ENCODE results near the gene CSF1. TPM values are rescaled to one million over a fixed set of nuclear protein-coding genes. Genes with fewer than 3 reads are reported as not detected.
"Not testable (repeated sequence)": the region's sequence is repeated elsewhere in the genome, so short reads cannot be mapped to it uniquely, and the experiment has no call there.

CSF1 gene
- total RNA-seq (6.3 TPM), polyA plus RNA-seq (ENCODE audit: insufficient read depth in 1 of 8, insufficient read length in 8 of 8, low replicate concordance in 1 of 8) (10 to 100 TPM in 4 of 8 donors, 1 to 10 TPM in 4; 8.6 to 14.1 (median 9.8) TPM)
- long read RNA-seq, donor 1: 0 reads
- long read RNA-seq, donor 2: 0 reads
- long read RNA-seq, donor 3, full-length matches to known transcripts: 4 of 10 reads
- long read RNA-seq, donor 3, partial matches to known transcripts: 6 of 10 reads
- long read RNA-seq, donor 3, other reads (novel, unspliced or antisense): 0 of 10 reads
- long read RNA-seq, donor 4, full-length matches to known transcripts: 3 of 14 reads
- long read RNA-seq, donor 4, partial matches to known transcripts: 11 of 14 reads
- long read RNA-seq, donor 4, other reads (novel, unspliced or antisense): 0 of 14 reads
- long read RNA-seq, donor 5, full-length matches to known transcripts: 4 of 9 reads
- long read RNA-seq, donor 5, partial matches to known transcripts: 5 of 9 reads
- long read RNA-seq, donor 5, other reads (novel, unspliced or antisense): 0 of 9 reads
- long read RNA-seq, donor 6, full-length matches to known transcripts: 1 of 6 reads
- long read RNA-seq, donor 6, partial matches to known transcripts: 5 of 6 reads
- long read RNA-seq, donor 6, other reads (novel, unspliced or antisense): 0 of 6 reads
- long read RNA-seq, donor 7, full-length matches to known transcripts: 1 of 1 reads
- long read RNA-seq, donor 7, partial matches to known transcripts: 0 of 1 reads
- long read RNA-seq, donor 7, other reads (novel, unspliced or antisense): 0 of 1 reads
- long read RNA-seq, donor 8, partial matches to known transcripts: 0 of 1 reads
- long read RNA-seq, donor 8, other reads (novel, unspliced or antisense): 0 of 1 reads
- long read RNA-seq, donor 9, full-length matches to known transcripts: 1 of 1 reads
- long read RNA-seq, donor 9, partial matches to known transcripts: 0 of 1 reads
- long read RNA-seq, donor 9, other reads (novel, unspliced or antisense): 0 of 1 reads
- long read RNA-seq, donor 10: 0 reads
- long read RNA-seq, donor 11, partial matches to known transcripts: 5 of 5 reads
- long read RNA-seq, donor 11, other reads (novel, unspliced or antisense): 0 of 5 reads

GRCh38 chr1:109910123-109910962 lies at the start of gene CSF1:
TSS of gene CSF1 (plus strand) at chr1:109910849. CDS start at chr1:109911024, 175 bp downstream.
- H3K27me3 ChIP-seq (ENCODE audit: control insufficient read depth, insufficient read depth, low read length): peaks cover 41% of the 10 kb centered on the region
- no peaks in the 10 kb centered on the region for H3K9me3 ChIP-seq (replicated peaks; ENCODE audit: control insufficient read depth, low read depth, low read length)
- DNase-seq: peak; percentile 90
- peak within 1 kb of the TSS; percentile 84 for H3K4me3 ChIP-seq (ENCODE audit: low read length)
- peaks cover 13% of the 10 kb centered on the region for H3K36me3 ChIP-seq (ENCODE audit: control insufficient read depth, insufficient read depth, low read length)
- H3K27ac ChIP-seq (ENCODE audit: low read length): peak within 1 kb of the TSS; percentile 69
- WGBS (ENCODE audit: insufficient coverage): 1% methylated on average over 41 of the region's 45 CpGs
- peaks cover 47% of the 10 kb centered on the region for H3K4me1 ChIP-seq (ENCODE audit: control insufficient read depth, insufficient read depth, low read length)

DNA sequence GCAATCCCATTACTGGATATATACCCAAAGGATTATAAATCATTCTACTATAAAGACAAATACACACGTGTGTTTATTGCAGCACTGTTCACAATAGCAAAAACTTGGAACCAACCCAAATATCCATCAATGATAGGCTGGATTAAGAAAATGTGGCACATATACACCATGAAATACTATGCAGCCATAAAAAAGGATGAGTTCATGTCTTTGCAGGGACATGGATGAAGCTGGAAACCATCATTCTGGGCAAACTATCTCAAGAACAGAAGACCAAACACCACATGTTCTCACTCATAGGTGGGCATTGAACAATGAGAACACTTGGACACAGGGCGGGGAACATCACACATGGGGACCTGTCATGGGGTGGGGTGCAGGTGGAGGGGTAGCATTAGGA lies 49.0 kb upstream of the CSF1 start:
- not testable (repeated sequence) for H3K27ac ChIP-seq (ENCODE audit: low read length); H3K4me1 ChIP-seq (ENCODE audit: control insufficient read depth, insufficient read depth, low read length); DNase-seq; H3K9me3 ChIP-seq (replicated peaks; ENCODE audit: control insufficient read depth, low read depth, low read length); H3K4me3 ChIP-seq (ENCODE audit: low read length); H3K36me3 ChIP-seq (ENCODE audit: control insufficient read depth, insufficient read depth, low read length); H3K27me3 ChIP-seq (ENCODE audit: control insufficient read depth, insufficient read depth, low read length)
- no CpG with 5 or more reads among the region's 2 CpGs for WGBS (ENCODE audit: insufficient coverage)

DNA sequence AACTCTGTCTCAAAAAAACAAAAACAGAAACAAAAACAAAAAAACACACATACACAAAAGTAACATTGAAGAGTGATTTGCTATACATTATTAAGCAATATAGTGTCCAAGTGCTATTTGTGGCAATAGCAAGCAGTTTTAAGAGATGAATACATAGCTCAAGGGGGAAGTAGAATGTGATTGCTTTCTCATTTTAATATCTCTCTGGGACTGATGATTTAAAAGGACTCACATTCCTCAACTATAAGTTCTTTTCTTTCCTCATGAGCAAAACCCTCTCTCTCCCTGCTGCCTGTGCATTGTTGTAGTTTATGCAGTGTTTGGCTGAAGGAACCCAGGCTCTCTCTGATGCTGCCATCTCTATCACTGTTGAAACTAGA lies 47.0 kb upstream of the CSF1 start:
- H3K27ac ChIP-seq (ENCODE audit: low read length): peak overlapping the region; percentile 92
- DNase-seq: peak; percentile 69
- H3K9me3 ChIP-seq (replicated peaks; ENCODE audit: control insufficient read depth, low read depth, low read length): peaks cover 2% of the 10 kb centered on the region

GRCh38 chr1:109864047-109864822 lies 46.4 kb upstream of the CSF1 start:
- peaks cover 8% of the 10 kb centered on the region for H3K4me1 ChIP-seq (ENCODE audit: control insufficient read depth, insufficient read depth, low read length)
- H3K27me3 ChIP-seq (ENCODE audit: control insufficient read depth, insufficient read depth, low read length): no peaks in the 10 kb centered on the region
- H3K36me3 ChIP-seq (ENCODE audit: control insufficient read depth, insufficient read depth, low read length): no peaks in the 10 kb centered on the region
- DNase-seq: peak; percentile 93
- WGBS (ENCODE audit: insufficient coverage): no CpG with 5 or more reads among the region's 5 CpGs
- no peak overlapping the region for H3K4me3 ChIP-seq (ENCODE audit: low read length)
- H3K9me3 ChIP-seq (replicated peaks; ENCODE audit: control insufficient read depth, low read depth, low read length): peaks cover 2% of the 10 kb centered on the region
- peak overlapping the region; percentile 92 for H3K27ac ChIP-seq (ENCODE audit: low read length)

More for the DNA sequence above, 47.0 kb upstream of the CSF1 start:
- Histone ChIP-seq H3K4me3 (ENCODE audit: low read length) (no peak overlapping the region), H3K27me3 (ENCODE audit: control insufficient read depth, insufficient read depth, low read length) (no peaks in the 10 kb centered on the region), H3K36me3 (ENCODE audit: control insufficient read depth, insufficient read depth, low read length) (no peaks in the 10 kb centered on the region), H3K4me1 (ENCODE audit: control insufficient read depth, insufficient read depth, low read length) (peaks cover 8% of the 10 kb centered on the region)

DNA sequence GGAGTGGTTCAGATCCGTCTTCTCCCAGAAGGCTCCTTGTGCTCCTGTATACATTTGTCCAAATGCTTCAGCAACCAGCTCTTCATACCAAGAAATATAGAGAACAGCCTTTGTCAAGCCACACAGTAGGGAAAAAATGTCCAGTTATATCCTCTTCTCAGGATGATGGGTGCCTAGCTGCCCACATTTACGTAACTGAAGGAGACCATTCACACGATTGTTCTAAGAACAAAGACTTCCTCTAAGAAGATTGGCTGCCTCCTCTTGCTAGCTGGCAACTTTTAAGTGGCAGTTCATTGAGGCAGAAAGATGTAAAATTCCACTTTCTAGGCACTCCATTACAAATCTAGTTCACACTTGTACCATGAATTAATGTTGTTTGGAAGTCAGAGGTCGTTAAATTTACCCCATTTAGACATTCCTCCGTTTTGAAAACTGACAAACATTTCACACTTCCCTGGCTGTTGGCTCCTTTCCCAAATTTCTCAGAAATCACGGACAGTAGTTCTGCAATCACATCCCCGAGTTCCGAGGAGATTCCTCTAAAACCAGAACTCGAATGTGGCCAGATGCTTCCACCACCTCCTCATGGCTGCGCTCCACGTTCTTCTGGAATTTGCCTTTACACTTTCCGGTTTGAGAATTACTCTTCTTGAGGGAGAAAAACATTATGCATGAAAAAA lies 45.6 kb upstream of the CSF1 start:
- WGBS (ENCODE audit: insufficient coverage): 32% methylated on average over 6 of the region's 12 CpGs
- H3K27ac ChIP-seq (ENCODE audit: low read length): peak overlapping the region; percentile 92
- peak; percentile 67 for DNase-seq

GRCh38 chr1:109866071-109866470 lies 44.6 kb upstream of the CSF1 start:
- Histone ChIP-seq H3K4me3 (ENCODE audit: low read length) (no peak overlapping the region), H3K27me3 (ENCODE audit: control insufficient read depth, insufficient read depth, low read length) (no peaks in the 10 kb centered on the region), H3K36me3 (ENCODE audit: control insufficient read depth, insufficient read depth, low read length) (no peaks in the 10 kb centered on the region), H3K9me3 (replicated peaks; ENCODE audit: control insufficient read depth, low read depth, low read length) (no peaks in the 10 kb centered on the region), H3K27ac (ENCODE audit: low read length) (peak overlapping the region; percentile 92), H3K4me1 (ENCODE audit: control insufficient read depth, insufficient read depth, low read length) (peaks cover 8% of the 10 kb centered on the region)
- WGBS (ENCODE audit: insufficient coverage): no CpG with 5 or more reads among the region's 2 CpGs
- DNase-seq: no peak

More for the DNA sequence above, 45.6 kb upstream of the CSF1 start:
- Histone ChIP-seq H3K9me3 (replicated peaks; ENCODE audit: control insufficient read depth, low read depth, low read length) (peaks cover 2% of the 10 kb centered on the region), H3K4me1 (ENCODE audit: control insufficient read depth, insufficient read depth, low read length) (peaks cover 8% of the 10 kb centered on the region), H3K27me3 (ENCODE audit: control insufficient read depth, insufficient read depth, low read length) (no peaks in the 10 kb centered on the region), H3K4me3 (ENCODE audit: low read length) (no peak overlapping the region), H3K36me3 (ENCODE audit: control insufficient read depth, insufficient read depth, low read length) (no peaks in the 10 kb centered on the region)

GRCh38 chr1:109873278-109874175 lies 37.1 kb upstream of the CSF1 start:
- no peaks in the 10 kb centered on the region for H3K9me3 ChIP-seq (replicated peaks; ENCODE audit: control insufficient read depth, low read depth, low read length)
- no peaks in the 10 kb centered on the region for H3K36me3 ChIP-seq (ENCODE audit: control insufficient read depth, insufficient read depth, low read length)
- H3K27ac ChIP-seq (ENCODE audit: low read length): no peak overlapping the region
- no peak for DNase-seq
- peaks cover 18% of the 10 kb centered on the region for H3K4me1 ChIP-seq (ENCODE audit: control insufficient read depth, insufficient read depth, low read length)
- H3K4me3 ChIP-seq (ENCODE audit: low read length): no peak overlapping the region
- H3K27me3 ChIP-seq (ENCODE audit: control insufficient read depth, insufficient read depth, low read length): peaks cover 5% of the 10 kb centered on the region
- no CpG with 5 or more reads among the region's 3 CpGs for whole genome bisulfite sequencing (ENCODE audit: insufficient coverage)

- DNase-seq: no peak
- Histone ChIP-seq H3K4me3 (ENCODE audit: low read length) (no peak overlapping the region), H3K9me3 (replicated peaks; ENCODE audit: control insufficient read depth, low read depth, low read length) (no peaks in the 10 kb centered on the region), H3K4me1 (ENCODE audit: control insufficient read depth, insufficient read depth, low read length) (peaks cover 20% of the 10 kb centered on the region), H3K27ac (ENCODE audit: low read length) (no peak overlapping the region), H3K36me3 (ENCODE audit: control insufficient read depth, insufficient read depth, low read length) (no peaks in the 10 kb centered on the region), H3K27me3 (ENCODE audit: control insufficient read depth, insufficient read depth, low read length) (peaks cover 5% of the 10 kb centered on the region)
- WGBS (ENCODE audit: insufficient coverage): no CpG with 5 or more reads among the region's 2 CpGs
Measured at GRCh38 chr1:109874445-109874844, 36.2 kb upstream of the CSF1 start.
